Endodermal cell (in vitro differentiated cells): ENCODE measurements around the gene ENO3. TPM values are rescaled to one million over a fixed set of nuclear protein-coding genes. Genes with fewer than 3 reads are reported as not detected.

Experiments
- DNase-seq: peaks from one replicate; pipeline ENCODE4 v3.0.0-alpha.2; 2017
- H3K27ac ChIP-seq: 2 replicates; pipeline ENCODE4 v1.5.1; 2013; ENCODE audit warnings: mild to moderate bottlenecking, low read depth, low read length, moderate library complexity
- H3K27me3 ChIP-seq: 2 replicates; pipeline ENCODE4 v1.6.1; 2013; ENCODE audit warnings: mild to moderate bottlenecking, low read length, moderate library complexity; ENCODE audit not compliant: insufficient read depth, control insufficient read depth, poor library complexity, severe bottlenecking
- H3K36me3 ChIP-seq: 2 replicates; pipeline ENCODE4 v1.7.0; 2013; ENCODE audit warnings: mild to moderate bottlenecking, low read length, moderate library complexity; ENCODE audit not compliant: control insufficient read depth, insufficient read depth
- H3K4me1 ChIP-seq: one replicate; pipeline ENCODE4 v1.7.0; 2013; ENCODE audit warnings: low read length; ENCODE audit not compliant: control insufficient read depth, insufficient read depth
- H3K4me3 ChIP-seq: 2 replicates; pipeline ENCODE4 v1.5.1; 2013; ENCODE audit warnings: mild to moderate bottlenecking, low read length, moderate library complexity
- H3K9ac ChIP-seq: 2 replicates; pipeline ENCODE4 v1.6.1; 2013; ENCODE audit warnings: mild to moderate bottlenecking, low read length, moderate library complexity; ENCODE audit not compliant: poor library complexity, severe bottlenecking; ENCODE audit errors: extremely low read depth
- H3K9me3 ChIP-seq: 2 replicates; pipeline ENCODE4 v1.6.1; 2013; ENCODE audit warnings: mild to moderate bottlenecking, low read length, moderate library complexity; ENCODE audit not compliant: control insufficient read depth
- H3K27ac Mint-ChIP-seq: 2 replicates; pipeline ENCODE4 v1.8.0; 2020; ENCODE audit warnings: mixed read lengths
- H3K27me3 Mint-ChIP-seq: 2 replicates; pipeline ENCODE4 v1.8.0; 2021; ENCODE audit warnings: mild to moderate bottlenecking, mixed read lengths; ENCODE audit not compliant: insufficient read depth
- H3K36me3 Mint-ChIP-seq: 2 replicates; pipeline ENCODE4 v1.8.0; 2020; ENCODE audit warnings: low read depth, mixed read lengths
- H3K4me1 Mint-ChIP-seq: 2 replicates; pipeline ENCODE4 v1.8.0; 2020; ENCODE audit warnings: mixed read lengths
- H3K4me3 Mint-ChIP-seq: 2 replicates; pipeline ENCODE4 v1.8.0; 2020; ENCODE audit warnings: mild to moderate bottlenecking, moderate library complexity, mixed read lengths
- H3K9me3 Mint-ChIP-seq: 2 replicates; pipeline ENCODE4 v1.8.0; 2020; ENCODE audit warnings: mild to moderate bottlenecking, mixed read lengths
- CTCF ChIP-seq: fragments of 200-600 bp; sonication (generic); conservative IDR thresholded peaks from 2 replicates; pipeline ENCODE4 v1.5.0; 2021; ENCODE audit warnings: antibody characterized with exemption, mild to moderate bottlenecking
- WGBS, 2 experiments: methylation state at CpG; one replicate each; pipeline versions ENCODE4 v1.1.5 to v1.1.7; 2013; ENCODE audit warnings: missing lambda C conversion rate in 2 of 2, mixed read lengths in 1 of 2; ENCODE audit not compliant: insufficient coverage in 1 of 2, insufficient read length in 1 of 2; 5-methylcytosine and 5-hydroxymethylcytosine counted together
- total RNA-seq, 2 donors: library from RNA; stranded (reverse); fragmentation: NEBNext Ultra II Directional in 1 of 2; extraction: Animal tissue kit (Norgen Biotek cat#: 25700) in 1 of 2; gene quantifications; 2 replicates in 1 of 2; 3 replicates in 1 of 2; pipeline ENCODE4 v1.2.1, GENCODE V29; 2021

The ENO3 gene
- total RNA-seq, 2 donors from 2014 or later = 34.1 to 53.6 TPM

DNA sequence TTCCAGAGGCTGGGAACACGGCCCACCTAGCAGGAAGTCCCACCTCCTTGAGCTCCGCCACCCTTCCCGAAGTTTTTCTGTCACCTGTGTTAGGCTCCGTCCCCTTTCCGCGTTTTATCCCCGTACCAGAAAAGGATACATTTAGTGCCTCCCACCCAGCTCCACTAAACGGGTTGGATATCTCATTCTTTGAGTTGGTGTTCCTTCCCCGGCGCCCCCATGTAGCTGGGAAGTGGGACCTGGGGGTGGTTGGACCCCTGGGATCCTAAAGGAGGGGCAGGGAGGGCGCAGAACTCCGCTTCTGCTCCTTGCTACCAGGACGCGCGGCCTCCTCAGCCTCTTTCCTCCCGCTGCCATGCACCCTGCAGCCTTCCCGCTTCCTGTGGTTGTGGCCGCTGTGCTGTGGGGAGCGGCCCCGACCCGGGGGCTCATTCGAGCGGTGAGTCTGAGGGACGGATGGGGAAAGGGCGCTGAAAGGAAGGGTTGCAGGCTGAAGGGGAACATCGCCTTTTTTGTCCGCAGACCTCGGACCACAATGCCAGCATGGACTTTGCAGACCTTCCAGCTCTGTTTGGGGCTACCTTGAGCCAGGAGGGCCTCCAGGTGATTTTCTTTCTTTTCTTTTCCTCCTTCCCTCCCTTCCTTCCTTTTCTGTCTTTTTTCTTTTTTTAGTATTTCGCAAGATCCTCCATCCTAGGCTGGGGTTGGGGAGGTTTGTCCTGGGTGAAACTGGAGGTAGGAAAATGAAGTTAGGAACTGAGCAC, 10.2 kb upstream of the ENO3 start:
- H3K4me3 ChIP-seq = peak overlapping the region; percentile 98
- peaks cover 54% of the 10 kb centered on the region for H3K36me3 ChIP-seq
- Mint-ChIP-seq H3K27ac (peak overlapping the region; percentile 99), H3K36me3 (peaks cover 52% of the 10 kb centered on the region), H3K4me1 (peaks cover 31% of the 10 kb centered on the region), H3K27me3 (no peaks in the 10 kb centered on the region), H3K9me3 (no peaks in the 10 kb centered on the region), H3K4me3 (peak overlapping the region; percentile 94)
- DNase-seq = no peak
- peak overlapping the region; percentile 84 for H3K9ac ChIP-seq
- WGBS, 2 experiments = 2 to 3% methylated on average over 11 to 29 of the region's 29 CpGs
- H3K27ac ChIP-seq = peak overlapping the region; percentile 96
- H3K9me3 ChIP-seq = no peaks in the 10 kb centered on the region
- no peaks in the 10 kb centered on the region for H3K27me3 ChIP-seq
- TF ChIP-seq CTCF = no peak
- peaks cover 16% of the 10 kb centered on the region for H3K4me1 ChIP-seq

GRCh38 chr17:4941319-4941610, 9.7 kb upstream of the ENO3 start:
- H3K27ac ChIP-seq = no peak overlapping the region
- H3K27me3 Mint-ChIP-seq = no peaks in the 10 kb centered on the region
- peak overlapping the region; percentile 94 for H3K4me3 Mint-ChIP-seq
- H3K4me1 ChIP-seq = peaks cover 16% of the 10 kb centered on the region
- TF ChIP-seq CTCF = no peak
- H3K27ac Mint-ChIP-seq = peak overlapping the region; percentile 99
- WGBS, 2 experiments = 77 to 80% methylated on average over 4 of the region's 4 CpGs
- H3K4me1 Mint-ChIP-seq = peaks cover 34% of the 10 kb centered on the region
- no peaks in the 10 kb centered on the region for H3K27me3 ChIP-seq
- H3K9me3 ChIP-seq = no peaks in the 10 kb centered on the region
- H3K36me3 ChIP-seq = peaks cover 54% of the 10 kb centered on the region
- peak overlapping the region; percentile 84 for H3K9ac ChIP-seq
- peak overlapping the region; percentile 98 for H3K4me3 ChIP-seq
- H3K9me3 Mint-ChIP-seq = no peaks in the 10 kb centered on the region
- DNase-seq = no peak
- peaks cover 51% of the 10 kb centered on the region for H3K36me3 Mint-ChIP-seq

DNA sequence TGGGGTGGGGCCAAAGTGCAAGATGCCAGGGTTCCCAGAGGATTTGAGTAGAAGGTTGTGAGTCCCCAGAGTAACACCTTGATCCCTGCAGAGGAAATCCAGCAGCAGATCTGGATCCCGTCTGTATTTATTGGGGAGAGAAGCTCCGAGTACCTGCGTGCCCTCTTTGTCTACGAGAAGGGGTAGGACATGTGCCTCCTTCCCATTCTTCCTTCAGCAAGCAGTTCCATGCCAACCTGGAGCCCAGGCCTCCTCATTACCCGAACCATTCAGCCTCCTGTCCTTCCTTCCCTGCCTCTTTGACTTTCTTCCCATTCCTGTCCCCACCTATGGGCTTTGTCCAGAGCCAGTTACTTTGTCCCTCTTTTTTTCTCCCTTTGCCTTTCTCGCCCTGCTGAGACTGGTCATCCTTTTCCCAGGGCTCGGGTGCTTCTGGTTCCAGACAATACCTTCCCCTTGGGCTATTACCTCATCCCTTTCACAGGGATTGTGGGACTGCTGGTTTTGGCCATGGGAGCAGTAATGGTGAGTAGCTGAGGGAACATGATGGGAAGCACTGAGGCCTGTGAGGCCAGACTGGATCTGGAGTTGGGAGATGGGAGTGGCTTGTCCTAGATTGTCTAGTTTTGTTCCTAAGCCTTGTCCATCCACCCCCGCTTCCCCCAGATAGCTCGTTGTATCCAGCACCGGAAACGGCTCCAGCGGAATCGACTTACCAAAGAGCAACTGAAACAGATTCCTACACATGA, 8.0 kb upstream of the ENO3 start:
- 92 to 93% methylated on average over 10 to 13 of the region's 13 CpGs for WGBS, 2 experiments
- H3K9ac ChIP-seq = no peak overlapping the region
- Mint-ChIP-seq H3K9me3 (no peaks in the 10 kb centered on the region), H3K27me3 (no peaks in the 10 kb centered on the region), H3K27ac (peak overlapping the region; percentile 10), H3K4me3 (peak overlapping the region; percentile 94), H3K36me3 (peaks cover 51% of the 10 kb centered on the region), H3K4me1 (peaks cover 40% of the 10 kb centered on the region)
- DNase-seq = no peak
- H3K9me3 ChIP-seq = no peaks in the 10 kb centered on the region
- peaks cover 51% of the 10 kb centered on the region for H3K36me3 ChIP-seq
- H3K4me1 ChIP-seq = peaks cover 16% of the 10 kb centered on the region
- no peak overlapping the region for H3K4me3 ChIP-seq
- TF ChIP-seq CTCF = no peak
- H3K27me3 ChIP-seq = no peaks in the 10 kb centered on the region
- no peak overlapping the region for H3K27ac ChIP-seq
